ENCODE measurements around the gene NOA1. TPM values are rescaled to one million over a fixed set of nuclear protein-coding genes. Genes with fewer than 3 reads are reported as not detected.

Gene NOA1
- total and polyA plus RNA-seq, 2 donors (not counting 3 experiments of a cell fraction or from before 2014, with no cell fraction given), result 13.9 to 17.1 TPM

GRCh38 chr4:56999751-57000150 is 22.3 kb upstream of the NOA1 start:
- Histone ChIP-seq H3K4me3 (replicated peaks in 1 of 3; ENCODE audit: insufficient read depth in 1 of 3, low read depth in 1 of 3, low read length in 3 of 3) (no peak overlapping the region), H3K27me3 (ENCODE audit: control insufficient read depth in 2 of 2, insufficient read depth in 2 of 2, low read length in 2 of 2) (no peaks in the 10 kb centered on the region), H3K36me3 (ENCODE audit: control insufficient read depth in 2 of 2, extremely low read depth in 1 of 2, insufficient read depth in 2 of 2, low read length in 2 of 2) (peaks cover 16 to 36% of the 10 kb centered on the region in 2 experiments), H2AFZ (ENCODE audit: low read depth, low read length) (no peak overlapping the region), H3K9me3 (replicated peaks; ENCODE audit: control insufficient read depth, insufficient read depth, low read length) (no peaks in the 10 kb centered on the region), H3K4me1 (ENCODE audit: control insufficient read depth, extremely low read depth, insufficient read depth, low read length) (peaks cover 5% of the 10 kb centered on the region), H3K9ac (replicated peaks; ENCODE audit: extremely low read depth, insufficient read depth, low read length) (no peak overlapping the region), H3K79me2 (ENCODE audit: control insufficient read depth, insufficient read depth, low read length) (peaks cover 38% of the 10 kb centered on the region), H4K20me1 (replicated peaks; ENCODE audit: control insufficient read depth, extremely low read depth, insufficient read depth, low read length) (no peaks in the 10 kb centered on the region), H3K9me1 (replicated peaks; ENCODE audit: control insufficient read depth, extremely low read depth, insufficient read depth, low read length) (no peaks in the 10 kb centered on the region), H3K27ac (ENCODE audit: insufficient read depth, low read depth, low read length) (no peak overlapping the region), H3K4me2 (ENCODE audit: insufficient read depth, low read length) (no peak overlapping the region)
- DNase-seq (ENCODE audit: low read depth, low spot score), result no peak
- intact Hi-C loops (cut with micrococcal nuclease) (no loop called here), dilution Hi-C loops (cut with MboI; ENCODE audit: extremely low pct_ligation_motif_present, low sequenced_read_pairs) (no loop called here)
- BruUV-seq (replicated peaks), result no TSS peak
- no peak for FAIRE-seq
- CTCF ChIA-PET, result no interaction called here
- TF ChIP-seq JUN (IDR thresholded peaks at IDR 0.05; ENCODE audit: borderline replicate concordance, insufficient read depth, insufficient read length, low read depth), result no peak
- TF ChIP-seq CTCF (IDR thresholded peaks at IDR 0.05; ENCODE audit: extremely low read depth in 1 of 2, insufficient read depth in 1 of 2, low read depth in 1 of 2, low read length in 2 of 2), result no peak
- TF ChIP-seq POLR2A (IDR thresholded peaks at IDR 0.05; ENCODE audit: low read depth, low read length), result no peak
- TF ChIP-seq EZH2 (IDR thresholded peaks at IDR 0.05; ENCODE audit: borderline replicate concordance, low read depth, low read length, severe bottlenecking), result no peak
- TF ChIP-seq MAX (IDR thresholded peaks at IDR 0.05; ENCODE audit: insufficient read depth, insufficient read length), result no peak
- TF ChIP-seq MYC (IDR thresholded peaks at IDR 0.05; ENCODE audit: low read depth, low read length), result no peak
- no peak for TF ChIP-seq GATA2 (IDR thresholded peaks at IDR 0.05; ENCODE audit: insufficient read depth, insufficient read length, low read depth, low read length)
- POLR2A ChIA-PET, result no interaction called here

All from endothelial cell of umbilical vein (primary cell).